ENCODE measurements around the gene SPI1.
"Not testable (repeated sequence)": the region's sequence is repeated elsewhere in the genome, so short reads cannot be mapped to it uniquely, and the experiment has no call there.

Gene SPI1

DNA sequence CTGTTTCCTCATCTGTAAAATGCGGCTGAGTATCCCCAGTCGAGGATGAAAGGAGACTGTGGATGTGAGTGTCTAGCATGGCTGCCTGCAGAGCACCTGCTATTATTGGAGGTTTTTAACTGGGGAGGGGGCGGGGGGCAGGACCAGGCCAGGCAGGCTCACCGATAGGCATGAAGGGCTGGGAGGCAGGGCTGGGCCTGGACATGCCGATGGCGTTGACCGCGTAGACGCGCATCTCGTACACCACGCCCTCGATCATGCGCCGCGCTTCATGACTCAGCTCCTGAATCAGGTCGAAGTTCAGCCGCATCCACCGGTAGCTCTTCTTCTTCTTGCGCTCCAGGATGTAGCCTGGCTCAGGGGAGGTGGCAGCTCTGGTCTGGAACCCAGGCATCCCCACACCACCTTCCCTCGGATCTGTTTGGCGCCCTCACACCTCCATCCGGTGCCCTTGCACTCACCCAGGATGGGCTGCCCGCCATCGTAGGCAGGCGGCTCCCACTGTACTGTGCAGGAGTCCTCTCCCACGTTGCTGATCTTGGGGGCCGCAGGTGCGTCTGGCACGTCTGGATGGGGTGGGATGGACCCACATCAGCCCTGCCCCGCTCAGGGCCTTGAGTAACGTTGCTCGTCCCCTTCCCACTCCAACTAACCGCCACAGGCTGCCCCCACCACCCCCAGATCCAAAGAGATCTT is 41.0 kb downstream of the SPI1 start:
- DNase-seq, result no peak

DNA sequence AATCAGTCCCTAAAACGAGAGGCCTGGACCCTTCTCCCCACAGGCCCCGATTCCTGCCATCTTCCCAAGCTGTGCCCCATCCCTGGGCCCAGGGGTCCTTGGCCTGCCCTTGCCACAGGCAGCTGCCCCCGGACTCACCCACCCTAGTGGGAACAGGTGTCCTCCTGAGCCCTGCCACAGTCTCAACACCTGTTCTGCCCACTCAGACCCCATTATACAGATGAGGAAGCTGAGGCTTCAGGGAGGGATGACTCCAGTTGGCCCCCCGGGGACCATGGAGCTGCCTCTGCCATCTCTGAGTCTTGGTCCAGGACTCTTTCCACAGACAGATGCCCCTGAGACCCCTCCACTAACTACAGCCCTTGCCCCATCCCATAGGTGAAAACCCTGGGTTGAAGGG is 41.8 kb downstream of the SPI1 start:
- DNase-seq, result no peak

DNA sequence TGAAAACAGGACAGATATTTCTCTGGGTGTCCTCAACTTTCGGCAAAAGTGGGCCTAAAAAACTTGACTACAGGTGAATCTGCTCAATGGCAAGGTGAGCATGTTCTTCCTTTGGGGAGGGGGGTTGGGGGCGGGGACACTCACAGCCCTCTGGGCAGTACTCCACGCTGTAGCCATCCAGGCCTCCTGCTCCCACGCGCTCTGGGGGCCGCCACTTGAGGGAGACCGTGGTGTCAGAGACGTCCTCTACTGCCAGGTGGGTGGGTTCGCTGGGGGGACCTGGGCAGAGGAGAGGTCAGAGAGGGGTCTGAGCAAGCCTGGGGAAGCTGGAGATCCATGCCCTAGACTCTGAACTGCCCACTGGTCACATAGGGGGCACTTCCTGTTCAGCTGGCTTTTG is 42.6 kb downstream of the SPI1 start:
- DNase-seq, result no peak

DNA sequence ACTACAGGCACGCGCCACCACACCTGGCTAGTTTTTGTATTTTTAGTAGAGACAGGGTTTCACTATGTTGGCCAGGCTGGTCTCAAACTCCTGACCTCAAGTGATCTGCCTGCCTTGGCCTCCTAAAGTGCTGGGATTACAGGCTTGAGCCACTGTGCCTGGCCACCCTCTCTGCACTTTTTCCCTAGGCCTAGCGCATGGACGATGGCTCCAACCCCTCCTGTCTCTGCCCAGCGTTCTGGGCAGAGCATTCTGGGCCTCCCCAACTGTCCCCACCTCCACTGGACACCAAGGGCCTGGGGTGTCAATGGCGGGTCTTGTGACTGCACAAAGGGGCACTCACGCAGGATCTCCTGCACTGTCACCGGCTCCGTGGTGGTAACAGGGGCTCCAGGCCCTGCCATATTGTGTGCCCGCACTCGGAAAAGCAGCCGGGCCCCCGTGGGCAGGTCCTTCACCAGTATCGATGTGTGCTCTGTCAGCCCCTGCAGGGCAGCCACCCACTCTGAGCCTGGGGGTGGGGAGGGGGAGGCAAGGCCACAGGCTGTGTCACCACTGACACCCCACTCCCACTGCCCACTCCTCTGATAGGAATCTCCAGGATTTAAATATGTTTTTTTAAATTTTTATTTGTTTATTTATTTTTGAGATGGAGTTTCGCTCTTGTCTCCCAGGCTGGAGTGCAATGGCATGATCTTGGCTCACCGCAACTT is 43.5 kb downstream of the SPI1 start:
- DNase-seq, result not testable (repeated sequence)

DNA sequence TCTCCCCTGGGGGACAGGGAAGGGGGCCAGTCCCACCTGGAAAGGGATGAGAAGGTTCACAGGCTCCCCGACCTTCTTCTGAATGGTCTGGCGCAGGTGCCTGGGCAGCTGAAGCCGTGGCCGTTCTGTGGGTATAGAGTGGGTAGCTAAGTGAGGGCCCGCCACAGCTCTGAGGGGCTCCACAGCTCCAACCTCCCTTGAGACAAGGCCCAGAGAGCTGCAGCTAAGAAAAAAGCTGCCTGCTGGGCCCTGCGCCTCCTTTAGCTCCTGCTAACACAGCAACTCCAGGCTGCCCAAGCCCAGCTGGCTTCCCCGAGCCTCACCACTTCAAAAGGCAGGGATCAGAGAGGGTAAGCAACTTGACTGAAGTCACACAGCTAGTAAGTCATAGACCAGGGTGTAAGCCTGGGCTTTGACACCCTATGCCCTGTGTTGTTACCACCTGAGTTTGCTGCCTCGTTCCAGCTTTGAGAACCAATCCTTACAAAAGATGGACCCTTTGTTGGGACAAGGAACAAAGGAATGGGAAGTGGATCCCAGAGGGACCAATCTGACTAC is 44.4 kb downstream of the SPI1 start:
- no peak for DNase-seq

DNA sequence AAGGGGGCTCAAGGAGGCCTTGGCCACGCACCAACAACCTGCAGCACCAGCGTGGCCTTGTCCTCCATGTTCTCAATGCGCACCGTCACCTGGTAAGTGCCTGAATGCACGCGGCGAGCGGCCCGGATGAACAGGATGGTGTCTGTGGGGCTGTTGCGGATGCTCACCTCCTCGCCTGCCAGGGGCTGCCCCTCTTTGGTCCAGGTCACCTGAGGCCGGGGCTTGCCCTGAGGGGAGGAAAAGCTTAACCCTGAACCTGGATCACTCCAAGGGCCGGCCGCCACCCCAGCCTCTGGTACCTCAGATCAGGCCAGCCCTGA is 44.9 kb downstream of the SPI1 start:
- no peak for DNase-seq

DNA sequence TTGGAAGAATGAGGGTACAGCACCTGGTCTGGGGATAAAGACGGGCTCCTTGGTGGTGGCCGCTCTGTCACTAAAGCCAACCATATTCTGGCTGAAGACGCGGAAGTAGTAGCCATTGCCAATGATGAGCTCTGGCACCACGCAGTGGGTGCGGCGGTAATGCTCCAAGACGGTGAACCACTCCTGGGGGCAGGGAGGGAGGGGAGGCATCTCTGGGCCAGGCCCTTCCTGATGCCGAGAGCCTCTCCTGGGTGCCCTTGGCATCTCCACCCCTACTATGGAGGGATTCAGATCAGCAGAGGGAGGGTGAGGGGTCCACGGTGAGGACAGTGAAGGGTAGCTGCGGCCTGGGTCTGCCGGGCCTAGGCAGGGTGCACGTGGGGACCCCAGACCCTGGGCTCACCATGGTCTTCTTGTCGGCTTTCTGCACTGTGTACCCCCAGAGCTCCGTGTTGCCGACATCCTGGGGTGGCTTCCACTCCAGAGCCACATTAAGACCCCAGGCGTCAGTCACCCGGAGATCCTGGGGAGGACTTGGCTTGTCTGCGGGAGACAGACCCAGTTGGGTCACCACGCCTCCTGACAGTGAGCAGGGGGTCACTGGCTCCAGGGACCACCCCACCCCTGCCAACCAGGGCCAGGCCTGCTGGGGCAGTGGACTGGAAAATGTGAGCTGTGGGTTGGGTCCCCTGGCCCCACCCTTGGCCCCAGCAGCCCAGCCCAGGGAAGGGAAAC is 45.4 kb downstream of the SPI1 start:
- DNase-seq, result no peak

DNA sequence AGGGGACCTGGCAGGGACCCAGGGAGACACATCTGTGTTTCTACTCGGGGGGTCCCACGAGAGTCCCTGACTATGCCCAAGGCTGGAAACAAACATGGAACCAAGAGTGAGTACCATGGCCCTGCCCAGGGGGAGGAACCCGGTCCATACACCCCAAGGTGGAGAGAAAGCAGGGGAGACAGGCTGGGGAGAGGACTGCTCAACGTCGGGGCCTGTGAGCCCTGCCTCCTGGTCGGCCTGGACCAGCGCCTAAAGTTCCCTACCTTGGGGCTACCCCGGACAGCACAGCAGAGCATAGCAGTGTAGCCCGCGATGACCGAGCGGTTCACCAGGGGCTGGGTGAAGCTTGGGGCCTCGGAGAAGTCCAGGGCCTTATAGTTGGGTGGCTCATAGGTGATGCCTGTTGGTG is 46.0 kb downstream of the SPI1 start:
- DNase-seq, result no peak

DNA sequence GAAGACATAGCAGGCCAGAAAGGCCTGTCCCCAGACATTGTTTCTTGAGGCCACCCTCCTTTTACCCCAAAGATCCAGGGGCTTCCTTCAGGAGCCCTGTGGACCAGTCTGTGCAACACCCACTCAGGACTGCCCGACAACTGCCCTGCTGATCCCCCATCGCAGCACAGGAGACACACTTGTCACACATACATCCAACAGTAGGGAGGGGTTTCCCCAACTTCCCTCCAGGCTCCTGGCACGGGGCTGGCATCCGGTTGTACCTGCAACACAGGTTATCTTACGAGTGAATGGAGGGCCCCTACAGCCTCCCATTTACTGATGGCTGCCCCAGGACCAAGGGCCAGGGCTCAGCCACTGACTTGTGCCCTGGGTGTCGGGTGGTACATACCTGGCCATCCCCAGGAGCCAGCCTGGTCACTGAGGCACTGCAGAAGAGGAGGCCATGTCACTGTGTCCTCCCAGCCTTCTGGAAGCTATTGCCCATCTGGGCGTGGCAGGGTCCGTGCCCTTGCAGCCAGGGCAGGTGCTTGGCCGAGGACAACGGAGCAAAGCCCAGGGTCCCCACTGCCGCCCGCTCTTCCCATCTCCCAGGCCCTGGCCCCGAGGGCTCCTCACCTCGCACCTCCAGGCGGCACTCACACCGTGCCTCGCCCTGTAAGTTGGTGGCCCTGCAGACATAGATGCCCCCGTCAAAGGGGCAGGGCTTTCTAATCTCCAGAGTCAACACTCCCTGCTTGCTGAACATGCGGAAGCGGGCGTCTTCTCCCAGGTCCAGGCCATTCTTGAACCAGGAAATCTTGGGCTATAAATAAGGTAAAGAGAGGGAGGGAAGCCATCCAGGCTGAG is 46.7 kb downstream of the SPI1 start:
- DNase-seq, result no peak

DNA sequence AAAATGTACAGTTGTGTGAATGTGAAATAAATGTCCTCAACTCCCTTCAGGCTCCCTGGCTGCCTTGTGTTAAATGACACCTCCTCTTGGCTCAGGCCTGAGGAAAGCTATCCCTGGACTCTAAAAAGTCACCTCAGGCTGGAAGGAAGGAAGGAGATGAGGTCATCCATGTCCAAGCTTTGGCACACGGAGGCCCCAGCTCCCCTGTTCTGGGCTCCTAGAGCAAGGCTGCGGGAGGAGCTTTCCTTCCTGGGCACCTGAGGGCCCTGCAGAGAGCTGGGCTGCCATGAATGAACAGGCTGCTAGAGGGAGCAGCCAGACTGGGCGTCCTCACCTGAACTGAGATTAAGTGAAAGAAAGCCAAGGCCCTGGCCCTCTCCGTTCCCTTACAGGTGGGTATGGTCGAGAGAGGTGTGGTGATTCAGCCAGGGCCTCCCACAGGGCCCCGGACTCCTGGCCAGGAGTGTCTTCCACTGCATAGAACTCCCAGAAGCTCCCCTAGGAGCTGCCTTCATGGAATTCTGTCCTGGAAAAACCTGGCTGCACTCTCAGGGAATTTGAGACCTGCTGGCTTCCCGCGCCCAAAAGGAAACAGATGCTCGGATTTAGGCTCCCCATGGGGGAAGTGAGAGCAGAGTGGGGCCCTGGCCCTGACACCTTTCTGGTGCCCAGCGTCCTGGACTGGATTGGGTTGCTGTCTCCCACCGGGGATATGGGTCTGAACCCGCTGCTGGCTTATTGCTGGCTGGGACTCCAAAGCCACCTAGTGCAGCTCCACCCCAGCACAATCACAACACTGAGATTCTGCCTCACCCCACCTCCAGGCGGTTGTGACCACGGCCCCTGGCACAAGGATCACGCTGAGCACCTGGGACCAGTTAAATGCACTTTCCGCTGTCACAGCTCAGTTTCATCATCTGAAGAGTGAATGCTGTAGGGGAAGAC is 48.1 kb downstream of the SPI1 start:
- DNase-seq, result no peak

DNA sequence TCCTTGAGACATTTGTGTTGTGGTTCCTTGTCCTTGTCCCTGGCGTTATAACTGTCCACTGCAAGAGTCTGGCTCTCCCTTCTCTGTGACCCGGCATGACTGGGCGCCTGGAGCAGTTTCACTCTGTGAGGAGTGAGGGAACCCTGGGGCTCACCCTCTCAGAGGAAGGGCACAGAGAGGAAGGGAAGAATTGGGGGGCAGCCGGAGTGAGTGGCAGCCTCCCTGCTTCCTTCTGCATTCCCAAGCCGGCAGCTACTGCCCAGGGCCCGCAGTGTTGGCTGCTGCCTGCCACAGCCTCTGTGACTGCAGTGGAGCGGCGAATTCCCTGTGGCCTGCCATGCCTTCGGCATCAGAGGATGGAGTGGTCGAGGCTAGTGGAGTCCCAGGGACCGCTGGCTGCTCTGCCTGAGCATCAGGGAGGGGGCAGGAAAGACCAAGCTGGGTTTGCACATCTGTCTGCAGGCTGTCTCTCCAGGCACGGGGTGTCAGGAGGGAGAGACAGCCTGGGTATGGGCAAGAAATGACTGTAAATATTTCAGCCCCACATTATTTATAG is 48.8 kb downstream of the SPI1 start:
- no peak for DNase-seq

DNA sequence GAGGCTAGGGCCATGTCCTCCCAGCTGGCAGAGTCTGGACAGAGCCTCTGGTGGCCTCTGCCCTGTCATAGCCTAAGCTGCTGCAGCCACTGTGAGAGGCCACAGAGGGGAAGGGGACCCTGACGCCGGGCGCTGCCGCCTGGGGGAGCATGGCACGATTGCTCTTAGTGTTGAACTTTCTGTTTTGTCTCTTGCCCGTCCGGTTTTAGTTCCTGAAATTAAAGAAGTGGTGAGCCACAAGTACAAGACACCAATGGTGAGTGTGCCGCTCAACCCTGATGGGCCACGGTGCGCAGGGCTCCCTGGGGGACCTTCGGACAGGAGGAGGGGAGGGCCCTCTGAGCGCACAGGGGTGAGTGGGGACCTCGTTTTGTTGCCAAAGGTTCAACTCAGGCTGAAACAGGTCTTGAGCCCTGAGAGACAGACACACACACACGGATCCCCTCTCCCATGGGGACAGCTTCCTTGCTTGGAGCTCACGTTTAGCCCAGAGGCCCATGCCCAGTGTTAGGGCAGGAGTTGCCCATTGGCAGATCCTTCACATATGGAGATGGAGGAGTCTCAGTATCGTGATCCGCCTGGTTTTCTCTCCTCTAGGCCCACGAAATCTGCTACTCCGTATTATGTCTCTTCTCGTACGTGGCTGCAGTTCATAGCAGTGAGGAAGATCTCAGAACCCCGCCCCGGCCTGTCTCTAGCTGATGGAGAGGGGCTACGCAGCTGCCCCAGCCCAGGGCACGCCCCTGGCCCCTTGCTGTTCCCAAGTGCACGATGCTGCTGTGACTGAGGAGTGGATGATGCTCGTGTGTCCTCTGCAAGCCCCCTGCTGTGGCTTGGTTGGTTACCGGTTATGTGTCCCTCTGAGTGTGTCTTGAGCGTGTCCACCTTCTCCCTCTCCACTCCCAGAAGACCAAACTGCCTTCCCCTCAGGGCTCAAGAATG is 49.6 kb downstream of the SPI1 start:
- DNase-seq, result no peak

DNA sequence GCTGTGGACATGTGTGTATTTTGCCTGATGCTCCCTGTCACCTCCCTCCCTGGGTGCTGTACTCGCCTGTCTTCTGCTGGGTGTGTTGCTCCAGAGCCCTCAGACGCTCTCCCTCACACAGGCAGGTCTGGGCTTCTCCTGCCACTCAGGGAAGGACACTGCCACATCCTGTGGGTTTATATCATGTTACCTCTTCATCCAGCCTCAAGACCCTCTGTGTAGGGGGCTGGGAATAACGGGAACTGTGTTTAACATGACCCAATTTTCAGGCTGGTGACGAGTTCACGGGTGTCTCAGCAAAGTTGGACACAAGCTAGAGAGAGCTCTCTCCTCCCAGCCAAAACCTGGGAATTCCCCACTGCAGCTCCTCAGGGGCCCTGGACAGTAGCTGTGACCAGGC is 50.4 kb downstream of the SPI1 start:
- DNase-seq, result no peak

DNA sequence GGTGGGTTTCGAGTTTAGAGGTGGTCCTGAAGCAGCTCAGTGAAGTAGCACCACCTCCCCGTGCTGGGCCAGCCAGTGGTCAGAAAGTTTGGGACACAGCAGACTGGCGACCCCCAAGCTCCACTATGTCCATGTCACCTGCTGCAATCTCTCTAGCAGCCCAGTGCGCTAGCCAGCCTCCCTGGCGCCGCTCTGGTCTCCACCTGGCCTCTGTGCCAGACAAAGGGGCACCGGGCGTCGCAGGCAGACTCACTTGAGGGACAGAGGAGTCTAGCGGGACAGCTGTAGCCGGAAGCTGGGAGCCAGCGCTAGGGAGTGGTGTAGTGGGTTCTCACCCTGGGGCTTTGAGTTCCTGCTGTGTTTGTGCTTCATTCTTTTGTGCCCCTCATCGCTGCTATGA is 51.3 kb downstream of the SPI1 start:
- no peak for DNase-seq

DNA sequence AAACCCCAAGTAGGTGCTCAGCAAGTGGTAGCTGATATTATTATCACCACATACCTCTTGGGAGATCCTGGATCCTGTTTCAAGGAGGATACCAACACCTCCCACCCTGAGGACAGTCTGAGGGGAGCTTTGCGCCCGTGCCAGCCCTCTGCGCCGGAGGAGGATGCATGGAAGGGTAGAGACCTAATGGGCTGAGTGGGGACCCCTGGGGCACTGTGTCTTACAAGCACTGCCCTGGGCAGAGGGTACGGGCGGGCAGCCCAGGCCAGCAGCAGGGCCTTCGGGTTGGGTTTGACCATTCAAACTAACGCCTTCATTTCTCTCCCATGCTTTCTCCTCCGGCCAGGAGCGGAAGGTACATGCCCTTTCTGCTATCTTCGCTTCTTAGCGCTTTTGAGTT is 52.1 kb downstream of the SPI1 start:
- no peak for DNase-seq

DNA sequence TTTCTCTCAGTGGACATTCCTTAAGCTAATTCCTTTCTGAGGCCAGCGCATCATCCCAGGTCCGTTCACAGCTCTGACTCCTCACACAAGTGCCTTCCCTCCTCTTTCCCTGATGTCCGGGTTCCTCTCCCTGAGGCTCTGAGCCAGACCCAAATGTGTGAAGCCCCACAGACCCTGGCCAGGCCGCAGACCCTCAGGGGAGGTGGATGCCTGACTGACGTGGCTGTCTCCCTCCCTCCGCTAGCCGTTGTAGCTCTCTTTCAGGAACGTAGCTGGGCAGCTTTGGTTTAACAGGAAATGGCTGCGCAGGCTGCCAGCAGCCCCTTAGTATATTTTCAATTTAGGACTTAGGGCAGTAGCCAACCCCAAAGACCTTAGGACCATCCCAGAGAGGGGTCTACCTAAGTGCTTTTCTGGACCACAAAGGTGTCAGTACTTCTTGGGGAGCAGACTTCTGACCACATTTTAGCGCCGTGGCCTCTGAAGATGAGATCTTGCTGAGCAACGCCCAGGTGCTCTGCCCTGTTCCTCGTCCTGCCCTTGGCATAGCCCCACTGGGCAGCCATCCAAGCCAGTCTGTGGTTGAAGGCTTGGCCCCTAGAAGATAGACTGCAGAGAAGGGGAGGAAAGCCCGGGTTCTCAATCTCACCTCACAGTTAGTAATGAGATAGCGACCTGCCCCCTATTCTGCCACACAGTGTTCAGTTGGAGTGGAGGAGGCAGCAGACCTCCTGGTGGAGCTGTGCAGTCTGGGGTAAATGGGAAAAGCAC is 52.9 kb downstream of the SPI1 start:
- DNase-seq, result no peak

DNA sequence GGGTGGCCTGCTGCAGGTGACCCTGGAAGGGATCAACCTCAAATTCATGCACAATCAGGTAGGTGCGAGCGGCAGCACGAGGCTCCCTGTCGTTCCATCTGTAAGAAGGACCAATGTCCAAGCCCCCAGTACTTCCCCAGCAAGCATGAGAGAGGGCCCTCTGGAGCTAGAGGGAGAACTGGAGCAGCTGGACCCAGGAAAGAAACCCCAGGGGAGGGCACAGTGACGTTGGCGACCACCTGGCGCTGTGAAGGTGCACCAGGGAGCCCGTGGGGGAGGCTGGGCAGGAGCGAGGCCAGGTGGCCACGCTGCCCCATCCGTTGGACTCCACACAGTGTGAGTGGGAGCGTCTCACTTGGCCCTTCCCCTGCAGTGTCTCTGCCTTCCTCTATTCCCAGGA is 53.8 kb downstream of the SPI1 start:
- no peak for DNase-seq

DNA sequence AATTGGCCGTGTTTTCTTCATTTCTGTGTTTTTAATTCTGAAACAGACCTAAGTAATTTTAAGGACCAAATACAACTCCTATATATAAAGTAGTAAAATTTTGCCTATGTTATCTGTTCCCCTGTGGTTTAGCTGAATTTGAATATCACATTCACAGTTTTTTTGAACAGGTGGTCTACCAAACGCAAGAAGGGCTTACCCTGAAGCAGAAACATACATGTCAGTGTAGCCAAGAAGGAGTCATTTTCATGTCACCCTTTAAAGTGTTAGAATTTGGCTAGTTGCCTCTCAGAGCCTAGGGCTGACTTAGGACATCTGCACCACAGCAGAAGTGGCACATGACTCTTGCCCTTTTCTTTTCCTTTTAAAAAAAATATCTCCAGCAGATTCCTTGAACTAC is 60.2 kb downstream of the SPI1 start:
- DNase-seq, result no peak

DNA sequence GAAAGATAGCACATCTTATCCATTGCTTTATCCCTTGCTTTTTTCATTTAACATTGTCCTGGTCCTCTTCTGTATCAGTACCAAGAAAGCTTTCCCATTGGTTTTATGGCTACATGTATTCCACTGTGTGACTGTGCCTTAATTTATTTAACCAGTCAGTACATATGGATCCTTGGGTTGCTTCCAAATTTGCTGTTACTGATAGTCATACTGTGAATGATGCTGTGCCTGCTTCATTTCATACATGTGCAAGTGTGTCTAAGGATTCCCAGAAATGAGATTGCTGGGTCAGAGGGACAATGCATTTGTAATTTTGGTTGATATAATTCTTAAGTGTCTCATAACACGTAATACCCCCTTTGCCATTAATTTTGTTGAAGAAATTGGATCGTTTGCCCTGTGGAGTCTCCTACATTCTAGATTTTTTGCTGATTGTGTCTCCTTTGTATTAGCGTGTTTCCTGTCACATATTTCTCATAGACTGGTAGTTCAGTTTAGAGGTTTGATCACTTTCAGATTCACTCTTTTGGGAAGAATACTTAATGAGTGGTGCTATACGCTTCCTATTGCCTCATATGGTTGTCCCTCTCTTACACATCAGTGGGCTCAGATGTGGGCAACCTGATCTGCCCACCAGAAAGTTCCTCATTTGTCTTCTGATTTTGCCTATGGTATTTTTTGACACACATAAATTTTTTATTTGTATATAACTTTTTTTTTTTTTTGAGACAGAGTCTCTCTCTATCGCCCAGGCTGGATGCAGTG is 61.1 kb downstream of the SPI1 start:
- no peak for DNase-seq

Data from activated CD8-positive, alpha-beta memory T cell treated with anti-CD3 and anti-CD28 coated beads for 24 hours (primary cell).